AG10803 (cell line): ENCODE data around the gene NFATC2IP.
A peak's percentile ranks its signal among the peaks of the same experiment; 100 is the strongest.

Experiments
- DNase-seq: peaks from one replicate; pipeline ENCODE4 v3.0.0; 2010; ENCODE audit warnings: low read depth
- H3K4me3 ChIP-seq: 2 replicates; pipeline ENCODE4 v1.5.1; 2011; ENCODE audit warnings: mild to moderate bottlenecking, low read length, control low read depth
- TF ChIP-seq, protein P1 (sequence below): conservative IDR thresholded peaks from 2 replicates; pipeline ENCODE4 v1.5.1; 2011; ENCODE audit warnings: mild to moderate bottlenecking, low read length, control low read depth, inconsistent platforms

NFATC2IP gene

DNA sequence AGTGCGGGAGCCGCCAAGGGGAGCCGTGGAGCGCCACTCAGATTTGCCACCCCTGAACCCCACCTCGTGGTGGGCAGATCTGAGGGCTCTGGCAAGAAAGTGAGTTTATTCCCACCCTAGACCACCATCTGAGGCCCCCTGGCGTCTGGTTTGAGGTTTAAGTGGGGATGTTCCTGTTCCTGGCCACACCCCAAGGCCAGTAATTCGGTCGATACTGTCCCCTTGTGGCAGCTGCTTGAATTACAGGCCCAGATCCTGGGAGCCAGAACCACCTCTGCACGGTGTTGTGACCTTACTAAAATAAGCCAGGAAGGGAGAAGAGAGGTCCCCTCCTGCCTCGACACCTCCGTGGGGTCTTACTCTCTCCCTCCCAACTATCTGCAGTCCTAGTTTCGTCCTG is 30.8 kb downstream of the NFATC2IP start:
- no peak overlapping the region for H3K4me3 ChIP-seq
- TF ChIP-seq, protein P1, sequence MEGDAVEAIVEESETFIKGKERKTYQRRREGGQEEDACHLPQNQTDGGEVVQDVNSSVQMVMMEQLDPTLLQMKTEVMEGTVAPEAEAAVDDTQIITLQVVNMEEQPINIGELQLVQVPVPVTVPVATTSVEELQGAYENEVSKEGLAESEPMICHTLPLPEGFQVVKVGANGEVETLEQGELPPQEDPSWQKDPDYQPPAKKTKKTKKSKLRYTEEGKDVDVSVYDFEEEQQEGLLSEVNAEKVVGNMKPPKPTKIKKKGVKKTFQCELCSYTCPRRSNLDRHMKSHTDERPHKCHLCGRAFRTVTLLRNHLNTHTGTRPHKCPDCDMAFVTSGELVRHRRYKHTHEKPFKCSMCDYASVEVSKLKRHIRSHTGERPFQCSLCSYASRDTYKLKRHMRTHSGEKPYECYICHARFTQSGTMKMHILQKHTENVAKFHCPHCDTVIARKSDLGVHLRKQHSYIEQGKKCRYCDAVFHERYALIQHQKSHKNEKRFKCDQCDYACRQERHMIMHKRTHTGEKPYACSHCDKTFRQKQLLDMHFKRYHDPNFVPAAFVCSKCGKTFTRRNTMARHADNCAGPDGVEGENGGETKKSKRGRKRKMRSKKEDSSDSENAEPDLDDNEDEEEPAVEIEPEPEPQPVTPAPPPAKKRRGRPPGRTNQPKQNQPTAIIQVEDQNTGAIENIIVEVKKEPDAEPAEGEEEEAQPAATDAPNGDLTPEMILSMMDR, result peak; percentile 50
- DNase-seq, result no peak

DNA sequence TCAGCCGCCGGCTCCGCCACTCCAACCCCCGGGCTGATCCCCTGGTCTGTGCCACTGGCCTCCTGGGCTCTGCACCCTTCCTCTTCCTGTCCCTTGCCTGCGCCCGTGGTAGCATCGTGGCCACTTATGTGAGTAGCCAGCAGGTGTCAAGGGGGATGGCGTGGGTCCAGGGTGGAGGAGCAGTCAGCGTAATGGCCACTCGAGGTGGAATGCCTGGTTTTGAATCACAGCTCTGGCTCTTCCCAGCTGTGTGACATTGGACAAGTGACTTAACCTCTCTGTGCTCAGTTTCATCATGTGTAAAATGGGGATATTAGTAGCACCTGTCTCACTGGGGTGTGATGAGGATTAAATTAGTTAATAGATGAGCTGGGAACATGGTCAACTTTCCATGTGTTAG is 31.7 kb downstream of the NFATC2IP start:
- TF ChIP-seq, protein P1, result no peak
- no peak for DNase-seq
- no peak overlapping the region for H3K4me3 ChIP-seq

DNA sequence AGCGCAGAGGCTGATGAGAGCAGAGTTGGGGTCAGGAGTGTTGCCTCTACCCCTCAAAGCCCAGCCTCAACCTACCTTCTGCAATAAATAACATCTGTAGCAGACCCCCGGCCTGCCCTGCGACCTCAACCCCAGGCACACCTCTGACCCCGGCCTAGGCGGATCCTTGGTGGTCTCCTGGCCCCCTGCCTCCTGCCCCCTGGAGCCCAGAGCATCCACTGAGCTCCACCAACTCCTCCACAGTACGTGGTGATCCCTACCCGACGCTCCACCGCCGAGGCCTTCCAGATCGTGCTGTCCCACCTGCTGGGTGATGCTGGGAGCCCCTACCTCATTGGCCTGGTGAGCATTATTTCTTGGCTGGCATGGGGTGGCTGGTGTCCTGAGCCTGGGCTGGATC is 32.2 kb downstream of the NFATC2IP start:
- H3K4me3 ChIP-seq, result no peak overlapping the region
- TF ChIP-seq, protein P1, result no peak
- no peak for DNase-seq

- H3K4me3 ChIP-seq, result no peak overlapping the region
- DNase-seq, result no peak
- TF ChIP-seq, protein P1, result no peak
These were observed 32.9 kb downstream of the NFATC2IP start for GRCh38 chr16:28983644-28984043.

GRCh38 chr16:28984091-28984490 is 33.4 kb downstream of the NFATC2IP start:
- H3K4me3 ChIP-seq, result no peak overlapping the region
- TF ChIP-seq, protein P1, result no peak
- no peak for DNase-seq

DNA sequence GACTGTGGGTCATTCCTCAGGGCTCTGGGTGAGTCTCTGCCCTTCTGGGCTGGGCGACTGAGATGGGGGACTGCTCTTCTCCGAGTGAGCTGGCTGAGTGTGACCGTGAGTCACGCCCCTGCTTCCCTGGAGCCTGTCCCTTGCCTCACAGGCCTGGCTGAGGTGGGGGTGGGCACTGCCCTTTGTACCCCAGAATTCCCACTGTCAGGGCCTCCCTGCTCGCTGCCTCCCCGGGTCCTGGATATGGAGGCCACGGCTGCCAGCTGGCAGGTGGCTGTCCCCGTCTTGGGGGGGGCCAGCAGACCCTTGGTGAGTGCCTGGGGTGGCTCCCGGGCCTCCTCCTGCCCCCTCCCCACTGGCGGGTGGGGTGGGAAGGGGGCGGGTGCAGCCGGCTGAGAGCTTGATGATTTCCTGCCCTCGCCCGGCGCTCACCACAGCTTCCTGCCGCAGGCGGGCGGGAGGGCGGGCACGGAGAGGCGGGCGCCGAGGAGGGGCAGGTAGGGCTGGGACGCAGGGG is 33.9 kb downstream of the NFATC2IP start, which contains the start of gene LAT:
LAT (plus strand) TSS at position 434 of the 517 bp plus-strand sequence. CDS start 366 bp downstream, outside the sequence.
- no peak within 1 kb of the TSS for H3K4me3 ChIP-seq
- TF ChIP-seq, protein P1, result no peak
- DNase-seq, result no peak

- TF ChIP-seq, protein P1, result no peak
- no peak for DNase-seq
- H3K4me3 ChIP-seq, result no peak overlapping the region
These were observed 34.7 kb downstream of the NFATC2IP start for GRCh38 chr16:28985211-28986041.
